HG03045 (cell line): Measurements from ENCODE around the gene FBLN5.
"Not testable (repeated sequence)": the region's sequence is repeated elsewhere in the genome, so short reads cannot be mapped to it uniquely, and the experiment has no call there.

Source experiments
- ATAC-seq: cut with Tn5 transposase; IDR thresholded peaks from one replicate; pipeline ENCODE4 v1.9.1; 2021; ENCODE audit warnings: mild to moderate bottlenecking, moderate library complexity; ENCODE audit not compliant: unreplicated experiment

Gene FBLN5

GRCh38 chr14:91888641-91889476, 58.6 kb downstream of the FBLN5 start:
- ATAC-seq, result no peak

DNA sequence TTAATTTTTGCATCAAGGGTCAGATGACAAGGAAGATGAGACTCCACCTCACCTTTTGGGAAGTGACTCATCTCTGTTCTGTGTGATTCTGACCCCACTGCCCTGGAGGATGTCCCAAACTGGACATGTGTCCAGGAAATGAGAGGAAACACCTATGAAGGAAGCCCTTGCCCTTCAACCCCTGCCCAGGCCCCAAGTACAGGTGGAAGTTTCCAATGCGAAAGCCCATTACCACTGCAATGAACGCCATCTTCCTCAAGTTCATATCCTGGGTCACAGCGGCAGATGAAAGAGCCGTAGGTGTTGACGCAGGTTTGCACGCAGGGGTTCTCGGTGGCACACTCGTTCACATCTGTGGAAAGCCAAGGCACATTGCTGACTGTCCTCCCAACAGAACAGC, 60.5 kb downstream of the FBLN5 start:
- ATAC-seq, result no peak

DNA sequence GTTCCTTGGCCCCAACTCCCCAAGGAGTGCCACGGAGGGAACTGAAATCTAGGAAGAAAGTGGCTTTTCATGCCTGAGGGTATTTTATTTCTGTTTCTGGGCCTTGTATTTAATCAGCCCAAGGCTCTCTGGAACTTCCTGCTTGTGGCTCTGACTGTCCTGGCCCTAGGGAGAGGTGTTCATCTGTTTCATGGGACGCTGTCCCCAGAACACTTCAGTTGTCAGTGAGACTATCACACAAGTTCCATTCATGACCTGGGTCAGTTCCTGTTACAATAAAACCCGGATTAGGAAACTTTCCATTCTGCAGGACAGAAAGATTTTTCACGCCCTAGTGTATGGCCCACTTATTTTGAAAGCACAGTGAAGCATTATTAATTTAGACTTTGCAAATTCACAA, 61.7 kb downstream of the FBLN5 start:
- no peak for ATAC-seq

- ATAC-seq, result no peak
Measured at GRCh38 chr14:91885113-91885712, 62.3 kb downstream of the FBLN5 start.

GRCh38 chr14:91884664-91885063, 62.8 kb downstream of the FBLN5 start:
- no peak for ATAC-seq

GRCh38 chr14:91883753-91884152, 63.7 kb downstream of the FBLN5 start:
- no peak for ATAC-seq

- no peak for ATAC-seq
Measured at GRCh38 chr14:91882776-91883175, 64.7 kb downstream of the FBLN5 start.

DNA sequence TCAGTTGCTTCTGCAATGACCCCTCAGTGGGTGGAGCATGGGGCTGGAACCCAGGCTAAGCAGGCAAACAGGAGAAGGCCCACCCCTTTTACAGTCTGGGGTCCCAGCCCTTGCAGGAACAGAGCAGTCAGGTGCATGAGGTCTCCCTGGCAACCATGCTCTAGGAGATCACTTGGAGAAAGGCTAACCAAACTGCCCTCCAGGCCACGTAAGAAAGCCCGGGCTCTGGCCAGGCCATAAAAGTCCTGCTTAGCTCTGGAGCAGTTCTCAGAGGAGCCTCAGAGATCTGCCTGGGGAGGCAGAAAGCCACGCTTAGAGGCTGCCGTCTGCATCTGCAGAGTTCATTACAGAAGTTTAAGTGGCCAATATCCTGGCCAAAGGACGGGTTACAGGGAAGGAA, 65.1 kb downstream of the FBLN5 start:
- no peak for ATAC-seq

DNA sequence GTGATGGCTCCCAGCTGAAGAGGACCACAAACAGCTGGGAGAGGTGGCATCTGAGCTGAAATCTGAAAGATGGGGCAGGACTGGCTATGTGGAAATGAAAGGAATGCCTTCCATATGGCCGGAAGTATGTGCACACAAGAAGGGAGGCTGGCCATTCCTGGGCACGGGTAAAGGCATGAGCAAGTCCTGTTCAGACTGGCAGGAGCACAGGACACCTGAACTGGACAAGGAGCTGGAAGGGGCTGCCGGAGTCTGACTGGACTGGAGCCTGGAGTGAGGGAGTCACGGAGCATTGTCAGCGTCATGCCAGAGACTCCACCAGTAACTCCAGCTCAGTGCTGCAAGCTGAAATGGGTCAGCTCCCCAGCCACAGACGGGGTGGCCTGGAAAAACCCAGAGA, 68.3 kb downstream of the FBLN5 start:
- ATAC-seq, result no peak

DNA sequence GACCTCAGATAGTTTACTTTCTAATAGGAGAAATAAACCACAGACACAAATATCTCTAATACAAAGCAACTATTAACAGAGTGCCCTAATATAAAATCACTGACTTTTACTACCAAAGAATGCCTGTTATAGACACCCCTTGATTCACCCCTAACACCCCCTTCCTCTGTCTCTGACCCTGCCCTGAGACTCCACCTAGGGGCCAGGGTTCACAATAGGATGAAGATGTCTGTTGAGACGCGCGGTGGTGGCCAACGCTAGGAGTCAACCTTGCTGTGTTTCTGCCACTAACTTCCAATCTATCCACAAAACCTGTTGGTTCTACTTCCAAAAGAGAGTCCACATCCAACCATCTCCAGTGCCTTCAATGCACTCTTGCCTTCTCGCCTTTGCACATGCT, 69.2 kb downstream of the FBLN5 start:
- ATAC-seq, result no peak

- ATAC-seq, result no peak
Measured at GRCh38 chr14:91877376-91877915, 70.0 kb downstream of the FBLN5 start.

GRCh38 chr14:91876492-91876891, 71.0 kb downstream of the FBLN5 start:
- no peak for ATAC-seq

- ATAC-seq, result no peak
Measured at GRCh38 chr14:91875525-91876286, 71.8 kb downstream of the FBLN5 start.

GRCh38 chr14:91873471-91874415, 73.8 kb downstream of the FBLN5 start:
- ATAC-seq, result peak; percentile 58

GRCh38 chr14:91872517-91873470, 74.7 kb downstream of the FBLN5 start:
- peak; percentile 19 for ATAC-seq

GRCh38 chr14:91872011-91872501, 75.4 kb downstream of the FBLN5 start:
- ATAC-seq, result peak; percentile 40

GRCh38 chr14:91871401-91871800, 76.1 kb downstream of the FBLN5 start:
- not testable (repeated sequence) for ATAC-seq

DNA sequence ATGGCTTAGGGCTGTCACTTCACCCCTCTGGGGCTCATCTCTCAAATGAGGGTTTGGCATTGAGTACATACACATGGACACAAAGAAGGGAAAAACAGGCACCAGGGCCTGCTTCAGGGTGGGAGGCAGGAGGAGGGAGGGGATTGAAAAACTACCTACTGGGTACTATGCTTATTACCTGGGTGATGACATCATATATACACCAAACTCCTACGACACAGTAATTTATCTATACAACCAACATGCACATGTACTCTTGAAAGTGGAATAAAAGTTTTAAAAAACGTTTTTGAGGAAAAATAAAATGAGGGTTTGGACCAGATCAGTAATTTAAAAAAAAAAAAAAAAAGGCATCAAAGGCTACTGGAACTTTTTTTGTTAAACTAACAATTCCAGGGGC, 76.6 kb downstream of the FBLN5 start:
- ATAC-seq, result no peak

- ATAC-seq, result no peak
Measured at GRCh38 chr14:91870001-91870400, 77.5 kb downstream of the FBLN5 start.
